A673 (cell line): ENCODE results near the gene ENAH.

Experiments
- CTCF ChIP-seq: fragments of 300-800, 200-600 bp; sonication (generic); conservative IDR thresholded peaks from 2 replicates; pipeline ENCODE4 v1.5.1; 2017; ENCODE audit warnings: low read depth, mild to moderate bottlenecking, antibody characterized with exemption, low read length, moderate library complexity, mixed read lengths
- EZH2 ChIP-seq: fragments of 200-600 bp; sonication (generic); IDR thresholded peaks from 2 replicates; pipeline ENCODE4 v1.6.1; 2017; ENCODE audit warnings: borderline replicate concordance, low read depth, mild to moderate bottlenecking, mixed read lengths, antibody characterized with exemption, low read length; ENCODE audit not compliant: poor library complexity, severe bottlenecking

- no peak for TF ChIP-seq CTCF
- no peak for TF ChIP-seq EZH2
These were observed 141.0 kb downstream of the ENAH start for GRCh38 chr1:225511828-225512381.
